H9 (cell line): ENCODE measurements around the gene BHLHE23. TPM values are rescaled to one million over a fixed set of nuclear protein-coding genes. Genes with fewer than 3 reads are reported as not detected.

Source experiments
- DNase-seq: peaks from one replicate; pipeline ENCODE4 v3.0.0-alpha.2; 2017
- H2AFZ ChIP-seq: one replicate; pipeline ENCODE4 v1.6.1; 2013; ENCODE audit warnings: mild to moderate bottlenecking, low read length, control low read depth, moderate library complexity
- H2AK5ac ChIP-seq: 2 replicates; pipeline ENCODE4 v1.6.1; 2013; ENCODE audit warnings: low read length, control low read depth, mixed read lengths; ENCODE audit not compliant: insufficient read length
- H2BK120ac ChIP-seq: one replicate; pipeline ENCODE4 v1.6.1; 2013; ENCODE audit warnings: low read depth, mild to moderate bottlenecking, low read length, control low read depth, inconsistent platforms; ENCODE audit not compliant: poor library complexity, severe bottlenecking
- H2BK12ac ChIP-seq: 2 replicates; pipeline ENCODE4 v1.6.1; 2013; ENCODE audit warnings: low read length, control low read depth, mixed read lengths, low read depth; ENCODE audit not compliant: insufficient read length
- H2BK15ac ChIP-seq: 2 replicates; pipeline ENCODE4 v1.6.1; 2013; ENCODE audit warnings: low read depth, low read length, control low read depth
- H2BK20ac ChIP-seq: one replicate; pipeline ENCODE4 v1.6.1; 2013; ENCODE audit warnings: low read depth, mild to moderate bottlenecking, low read length, control low read depth, inconsistent platforms; ENCODE audit not compliant: poor library complexity, severe bottlenecking
- H2BK5ac ChIP-seq: 2 replicates; pipeline ENCODE4 v1.6.1; 2013; ENCODE audit warnings: low read length, control low read depth, mixed read lengths; ENCODE audit not compliant: insufficient read length
- H3K14ac ChIP-seq: 2 replicates; pipeline ENCODE4 v1.6.1; 2013; ENCODE audit warnings: low read length, control low read depth; ENCODE audit not compliant: insufficient read depth
- H3K18ac ChIP-seq: 2 replicates; pipeline ENCODE4 v1.6.1; 2013; ENCODE audit warnings: low read depth, mild to moderate bottlenecking, mixed read lengths, low read length, control low read depth; ENCODE audit not compliant: insufficient read length
- H3K23ac ChIP-seq: 2 replicates; pipeline ENCODE4 v1.6.1; 2013; ENCODE audit warnings: low read length, control low read depth, mixed read lengths, low read depth; ENCODE audit not compliant: insufficient read length
- H3K23me2 ChIP-seq: 2 replicates; pipeline ENCODE4 v1.6.1; 2013; ENCODE audit warnings: low read depth, mild to moderate bottlenecking, mixed read lengths, low read length, control low read depth; ENCODE audit not compliant: insufficient read length, poor library complexity, severe bottlenecking
- H3K27ac ChIP-seq: 2 replicates; pipeline ENCODE4 v1.5.1; 2013; ENCODE audit warnings: low read length, control low read depth, mixed read lengths, low read depth; ENCODE audit not compliant: insufficient read length
- H3K27me3 ChIP-seq: 2 replicates; pipeline ENCODE4 v1.6.1; 2013; ENCODE audit warnings: low read length, control low read depth, inconsistent platforms; ENCODE audit not compliant: insufficient read depth
- H3K4ac ChIP-seq: 2 replicates; pipeline ENCODE4 v1.6.1; 2013; ENCODE audit warnings: low read depth, mild to moderate bottlenecking, control low read depth, inconsistent platforms, low read length, moderate library complexity
- H3K4me1 ChIP-seq: 2 replicates; pipeline ENCODE4 v1.6.1; 2013; ENCODE audit warnings: low read length, control low read depth, inconsistent platforms; ENCODE audit not compliant: insufficient read depth
- H3K4me2 ChIP-seq: 2 replicates; pipeline ENCODE4 v1.6.1; 2013; ENCODE audit warnings: low read length, control low read depth, mixed read lengths; ENCODE audit not compliant: insufficient read length, insufficient read depth
- H3K56ac ChIP-seq: 2 replicates; pipeline ENCODE4 v1.6.1; 2013; ENCODE audit warnings: low read depth, mild to moderate bottlenecking, mixed read lengths, low read length, control low read depth; ENCODE audit not compliant: insufficient read length
- H3K79me1 ChIP-seq: 2 replicates; pipeline ENCODE4 v1.6.1; 2013; ENCODE audit warnings: low read depth, mild to moderate bottlenecking, moderate library complexity, low read length, control low read depth, inconsistent platforms; ENCODE audit not compliant: insufficient read depth, poor library complexity, severe bottlenecking
- H3K79me2 ChIP-seq: 2 replicates; pipeline ENCODE4 v1.6.1; 2013; ENCODE audit warnings: low read length, control low read depth, inconsistent platforms; ENCODE audit not compliant: insufficient read depth
- H3K9ac ChIP-seq: 2 replicates; pipeline ENCODE4 v1.6.1; 2013; ENCODE audit warnings: low read length, control low read depth, mixed read lengths; ENCODE audit not compliant: insufficient read length; ENCODE audit errors: extremely low read depth
- H3K9me3 ChIP-seq: one replicate; pipeline ENCODE4 v1.6.1; 2013; ENCODE audit warnings: low read depth, low read length, inconsistent platforms; ENCODE audit not compliant: control insufficient read depth
- H3T11ph ChIP-seq: one replicate; pipeline ENCODE4 v1.6.1; 2013; ENCODE audit warnings: mild to moderate bottlenecking, low read length, control low read depth, inconsistent platforms
- H4K20me1 ChIP-seq: one replicate; pipeline ENCODE4 v1.6.1; 2013; ENCODE audit not compliant: control insufficient read depth, insufficient read length, insufficient read depth
- H4K5ac ChIP-seq: 2 replicates; pipeline ENCODE4 v1.6.1; 2013; ENCODE audit warnings: low read depth, mild to moderate bottlenecking, mixed read lengths, low read length, control low read depth; ENCODE audit not compliant: insufficient read length
- H4K8ac ChIP-seq: replicated peaks from 2 replicates; pipeline ENCODE4 v1.6.1; 2013; ENCODE audit warnings: low read length, control low read depth, mixed read lengths, low read depth; ENCODE audit not compliant: insufficient read length
- H4K91ac ChIP-seq: 2 replicates; pipeline ENCODE4 v1.6.1; 2013; ENCODE audit warnings: low read depth, mild to moderate bottlenecking, moderate library complexity, mixed read lengths, low read length, control low read depth; ENCODE audit not compliant: insufficient read length
- H3K27ac Mint-ChIP-seq, 3 experiments: 2 replicates in 2 of 3; 3 replicates in 1 of 3; pipeline ENCODE4 v1.8.0; 2020 to 2021; ENCODE audit warnings: mixed read lengths in 3 of 3, mild to moderate bottlenecking in 1 of 3, moderate library complexity in 1 of 3
- H3K27me3 Mint-ChIP-seq: 2 replicates; pipeline ENCODE4 v1.8.0; 2021; ENCODE audit warnings: low read depth, mild to moderate bottlenecking, moderate library complexity, mixed read lengths
- H3K36me3 Mint-ChIP-seq, 3 experiments: 2 replicates in 2 of 3; 3 replicates in 1 of 3; pipeline ENCODE4 v1.8.0; 2020 to 2021; ENCODE audit warnings: low read depth in 3 of 3, mixed read lengths in 3 of 3; ENCODE audit not compliant: insufficient read depth in 1 of 3
- H3K4me1 Mint-ChIP-seq, 2 experiments: 2 replicates each; pipeline ENCODE4 v1.8.0; 2020; ENCODE audit warnings: mixed read lengths in 2 of 2
- H3K4me3 Mint-ChIP-seq, 2 experiments: 2 replicates in 1 of 2; 3 replicates in 1 of 2; pipeline ENCODE4 v1.8.0; 2020 to 2021; ENCODE audit warnings: mild to moderate bottlenecking in 2 of 2, mixed read lengths in 2 of 2, moderate library complexity in 1 of 2
- H3K9me3 Mint-ChIP-seq, 2 experiments: 2 replicates in 1 of 2; 3 replicates in 1 of 2; pipeline ENCODE4 v1.8.0; 2020; ENCODE audit warnings: mild to moderate bottlenecking in 2 of 2, mixed read lengths in 2 of 2, moderate library complexity in 1 of 2
- WGBS: extraction: QIAGEN DNeasy Blood & Tissue Kit; methylation state at CpG from one replicate; pipeline ENCODE4 v1.1.7; 2013; ENCODE audit warnings: missing lambda C conversion rate, low lambda C conversion rate, mixed read lengths; ENCODE audit not compliant: insufficient read length; ENCODE audit errors: extremely low coverage; 5-methylcytosine and 5-hydroxymethylcytosine counted together
- total RNA-seq: library from RNA; stranded (reverse); gene quantifications from 2 replicates; pipeline ENCODE4 v1.2.1, GENCODE V29; 2021
- TF ChIP-seq, protein P1 (sequence below): fragments of 200-600 bp; sonication (generic); conservative IDR thresholded peaks from 3 replicates; pipeline ENCODE4 v1.8.0; 2021; ENCODE audit warnings: antibody characterized with exemption, mild to moderate bottlenecking

BHLHE23 gene
- total RNA-seq, 1 experiment from 2014 or later: 0.35 TPM

DNA sequence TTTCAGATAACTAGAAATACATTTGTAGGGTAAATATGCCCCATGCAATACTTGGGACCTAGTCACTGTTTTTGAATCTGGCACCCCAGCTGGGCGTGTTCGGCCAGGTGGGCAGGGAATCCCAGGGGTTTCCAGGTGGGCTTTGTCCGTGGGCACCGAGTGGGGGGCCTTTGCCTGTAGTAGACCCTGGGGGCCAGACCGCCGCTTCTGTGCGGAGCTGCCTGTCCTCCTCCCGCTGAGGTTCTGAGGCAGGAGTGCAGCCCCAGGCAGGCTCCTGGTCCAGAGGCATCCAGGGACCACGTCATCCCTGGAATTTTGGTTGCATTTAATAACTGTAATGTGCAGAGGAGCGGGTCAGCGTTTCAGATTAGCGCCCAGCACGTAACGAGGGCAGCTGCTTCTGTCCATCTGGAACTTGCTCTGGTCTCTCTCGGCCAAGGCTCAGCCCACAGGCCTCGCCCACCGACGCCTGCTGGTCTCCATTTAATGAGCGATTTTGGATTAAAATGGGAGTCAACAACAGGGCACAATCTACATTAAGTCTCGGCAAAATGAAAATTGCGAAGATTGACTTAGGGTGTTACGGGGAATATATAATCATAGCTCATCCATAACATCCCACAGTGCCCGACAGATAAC is 12.8 kb downstream of the BHLHE23 start:
- no peak for DNase-seq
- H4K5ac ChIP-seq: no peak overlapping the region

More for the DNA sequence above, 12.8 kb downstream of the BHLHE23 start:
- Histone ChIP-seq H4K8ac (no peak overlapping the region), H2AK5ac (no peak overlapping the region), H3K9me3 (no peaks in the 10 kb centered on the region), H3K14ac (no peak overlapping the region), H2BK5ac (no peak overlapping the region), H4K20me1 (peaks cover 2% of the 10 kb centered on the region), H3K4ac (no peak overlapping the region), H3K23ac (no peak overlapping the region), H3K4me2 (no peak overlapping the region), H3K56ac (no peak overlapping the region), H3K23me2 (no peaks in the 10 kb centered on the region), H4K91ac (no peak overlapping the region), H3T11ph (no peak overlapping the region), H3K27ac (no peak overlapping the region), H3K79me1 (no peaks in the 10 kb centered on the region), H3K79me2 (no peaks in the 10 kb centered on the region), H2BK12ac (no peak overlapping the region), H2BK15ac (no peak overlapping the region), H3K18ac (no peak overlapping the region), H3K4me1 (no peaks in the 10 kb centered on the region; the same call in 1 of the 2 replicates), H2BK120ac (no peak overlapping the region), H3K9ac (no peak overlapping the region), H2BK20ac (no peak overlapping the region), H2AFZ (no peak overlapping the region), H3K27me3 (peaks cover 3% of the 10 kb centered on the region; the same call in 1 of the 2 replicates)
- H3K27ac Mint-ChIP-seq: no peak overlapping the region
- TF ChIP-seq, protein P1, sequence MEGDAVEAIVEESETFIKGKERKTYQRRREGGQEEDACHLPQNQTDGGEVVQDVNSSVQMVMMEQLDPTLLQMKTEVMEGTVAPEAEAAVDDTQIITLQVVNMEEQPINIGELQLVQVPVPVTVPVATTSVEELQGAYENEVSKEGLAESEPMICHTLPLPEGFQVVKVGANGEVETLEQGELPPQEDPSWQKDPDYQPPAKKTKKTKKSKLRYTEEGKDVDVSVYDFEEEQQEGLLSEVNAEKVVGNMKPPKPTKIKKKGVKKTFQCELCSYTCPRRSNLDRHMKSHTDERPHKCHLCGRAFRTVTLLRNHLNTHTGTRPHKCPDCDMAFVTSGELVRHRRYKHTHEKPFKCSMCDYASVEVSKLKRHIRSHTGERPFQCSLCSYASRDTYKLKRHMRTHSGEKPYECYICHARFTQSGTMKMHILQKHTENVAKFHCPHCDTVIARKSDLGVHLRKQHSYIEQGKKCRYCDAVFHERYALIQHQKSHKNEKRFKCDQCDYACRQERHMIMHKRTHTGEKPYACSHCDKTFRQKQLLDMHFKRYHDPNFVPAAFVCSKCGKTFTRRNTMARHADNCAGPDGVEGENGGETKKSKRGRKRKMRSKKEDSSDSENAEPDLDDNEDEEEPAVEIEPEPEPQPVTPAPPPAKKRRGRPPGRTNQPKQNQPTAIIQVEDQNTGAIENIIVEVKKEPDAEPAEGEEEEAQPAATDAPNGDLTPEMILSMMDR: no peak
- no CpG with 5 or more reads among the region's 23 CpGs for WGBS
- H3K36me3 Mint-ChIP-seq: no peaks in the 10 kb centered on the region
- peaks cover 0 to 3% of the 10 kb centered on the region in 2 experiments; a peak in 2 of 5 replicates for H3K9me3 Mint-ChIP-seq
- H3K4me3 Mint-ChIP-seq: no peak overlapping the region
- peaks cover 45% of the 10 kb centered on the region for H3K27me3 Mint-ChIP-seq
- H3K4me1 Mint-ChIP-seq: peaks cover 9 to 36% of the 10 kb centered on the region in 2 experiments; a peak in 3 of 4 replicates
